CD4-positive, alpha-beta T cell treated with Interleukin-4 for 4 hours (primary cell): ENCODE measurements around the gene GNPTAB.
A peak's percentile ranks its signal among the peaks of the same experiment; 100 is the strongest.
"Not testable (repeated sequence)": the region's sequence is repeated elsewhere in the genome, so short reads cannot be mapped to it uniquely, and the experiment has no call there.

Experiments used
- DNase-seq: peaks from one replicate; pipeline ENCODE4 v3.0.0-alpha.2; 2020

The GNPTAB gene

GRCh38 chr12:101830367-101831325 is at the start of gene GNPTAB:
TSS of gene GNPTAB (minus strand) at chr12:101830959. CDS start at chr12:101830675, 284 bp downstream.
- DNase-seq: peak; percentile 94

- DNase-seq: no peak
Observed at GRCh38 chr12:101878243-101878821, 47.6 kb upstream of the GNPTAB start.

GRCh38 chr12:101877806-101878242 is 47.1 kb upstream of the GNPTAB start:
- DNase-seq: no peak

GRCh38 chr12:101876861-101877805 is 46.4 kb upstream of the GNPTAB start, which contains the start of gene DRAM1:
TSS of gene DRAM1 (plus strand) at chr12:101877580. CDS start at chr12:101877790, 210 bp downstream.
- DNase-seq: peak; percentile 73

GRCh38 chr12:101876322-101876860 is 45.6 kb upstream of the GNPTAB start:
- DNase-seq: no peak

- no peak for DNase-seq
Observed at GRCh38 chr12:101875162-101875561, 44.4 kb upstream of the GNPTAB start.

- no peak for DNase-seq
Observed at GRCh38 chr12:101870925-101871324, 40.2 kb upstream of the GNPTAB start.

- not testable (repeated sequence) for DNase-seq
Observed at GRCh38 chr12:101867619-101868018, 36.9 kb upstream of the GNPTAB start.

GRCh38 chr12:101866615-101867373 is 36.0 kb upstream of the GNPTAB start:
- no peak for DNase-seq

GRCh38 chr12:101863981-101864380 is 33.2 kb upstream of the GNPTAB start:
- no peak for DNase-seq

- DNase-seq: no peak
Observed at GRCh38 chr12:101862245-101862644, 31.5 kb upstream of the GNPTAB start.

GRCh38 chr12:101861688-101862087 is 30.9 kb upstream of the GNPTAB start:
- DNase-seq: not testable (repeated sequence)

GRCh38 chr12:101859664-101860607 is 29.2 kb upstream of the GNPTAB start:
- DNase-seq: no peak

- DNase-seq: no peak
Observed at GRCh38 chr12:101858361-101858760, 27.6 kb upstream of the GNPTAB start.

GRCh38 chr12:101857043-101857558 is 26.3 kb upstream of the GNPTAB start:
- no peak for DNase-seq

GRCh38 chr12:101856614-101857013 is 25.9 kb upstream of the GNPTAB start:
- not testable (repeated sequence) for DNase-seq

GRCh38 chr12:101855976-101856375 is 25.2 kb upstream of the GNPTAB start:
- no peak for DNase-seq

GRCh38 chr12:101855364-101855884 is 24.7 kb upstream of the GNPTAB start:
- DNase-seq: no peak

GRCh38 chr12:101854747-101855146 is 24.0 kb upstream of the GNPTAB start:
- DNase-seq: no peak

GRCh38 chr12:101852998-101853397 is 22.2 kb upstream of the GNPTAB start:
- no peak for DNase-seq
